Common myeloid progenitor, CD34-positive (primary cell): ENCODE data around the gene CXCR3.

Source experiments
- CTCF ChIA-PET: fragments of 350-600 bp; sonication (Branson Sonifier 250); formaldehyde crosslinking; loops from one replicate; lab custom pipeline; 2021; ENCODE audit warnings: antibody characterized with exemption; lab: Charles Lee
- POLR2A ChIA-PET: fragments of 350-600 bp; sonication (Branson Sonifier 250); formaldehyde crosslinking; loops from one replicate; lab custom pipeline; 2021; ENCODE audit warnings: antibody characterized with exemption; lab: Charles Lee
- DNase-seq, 3 donors: peaks; one replicate each; pipeline versions ENCODE4 v3.0.0 to v3.0.0-alpha.2; 2013
- H3K27ac ChIP-seq, 2 experiments: 1 replicate in 1 of 2; 2 replicates in 1 of 2; pipeline ENCODE4 v1.7.0; 2013; ENCODE audit warnings: inconsistent platforms in 2 of 2, low read length in 2 of 2, mild to moderate bottlenecking in 2 of 2, low read depth in 1 of 2, moderate library complexity in 1 of 2; ENCODE audit not compliant: severe bottlenecking in 2 of 2, insufficient read depth in 1 of 2, poor library complexity in 1 of 2
- H3K27me3 ChIP-seq, 5 experiments: replicated peaks in 2 of 5; 1 replicate in 3 of 5; 2 replicates in 2 of 5; pipeline versions ENCODE4 v1.6.1 to v1.7.0; 2013; ENCODE audit warnings: low read length in 4 of 5, mild to moderate bottlenecking in 2 of 5, moderate library complexity in 2 of 5, inconsistent platforms in 1 of 5; ENCODE audit not compliant: insufficient read depth in 5 of 5, control insufficient read depth in 4 of 5
- H3K36me3 ChIP-seq, 4 experiments: 1 replicate in 2 of 4; 2 replicates in 2 of 4; pipeline versions ENCODE4 v1.6.1 to v1.7.0; 2013; ENCODE audit warnings: low read length in 3 of 4, control low read depth in 1 of 4, mild to moderate bottlenecking in 1 of 4; ENCODE audit not compliant: control insufficient read depth in 4 of 4, insufficient read depth in 4 of 4
- H3K4me1 ChIP-seq, 4 experiments: 1 replicate in 3 of 4; 2 replicates in 1 of 4; pipeline versions ENCODE4 v1.6.1 to v1.7.1; 2013; ENCODE audit warnings: low read length in 3 of 4, mild to moderate bottlenecking in 3 of 4, control low read depth in 1 of 4, inconsistent platforms in 1 of 4, moderate library complexity in 1 of 4; ENCODE audit not compliant: control insufficient read depth in 4 of 4, insufficient read depth in 4 of 4; ENCODE audit errors: control extremely low read depth in 1 of 4
- H3K4me3 ChIP-seq, 7 experiments: 1 replicate in 4 of 7; 2 replicates in 3 of 7; pipeline versions ENCODE4 v1.5.1 to v1.7.0; 2013; ENCODE audit warnings: mild to moderate bottlenecking in 7 of 7, low read length in 6 of 7, moderate library complexity in 6 of 7, inconsistent platforms in 2 of 7, low read depth in 2 of 7, control low read depth in 1 of 7; ENCODE audit not compliant: insufficient read depth in 4 of 7, control insufficient read depth in 1 of 7; ENCODE audit errors: extremely low read depth in 1 of 7
- H3K9me3 ChIP-seq, 5 experiments: 1 replicate in 4 of 5; 2 replicates in 1 of 5; pipeline versions ENCODE4 v1.6.1 to v1.7.1; 2013; ENCODE audit warnings: low read length in 4 of 5, mild to moderate bottlenecking in 2 of 5, inconsistent platforms in 1 of 5, low read depth in 1 of 5, moderate library complexity in 1 of 5; ENCODE audit not compliant: control insufficient read depth in 4 of 5, insufficient read depth in 2 of 5; ENCODE audit errors: control extremely low read depth in 1 of 5
- WGBS: methylation state at CpG from one replicate; pipeline ENCODE4 v1.1.5; 2013; ENCODE audit not compliant: insufficient coverage; 5-methylcytosine and 5-hydroxymethylcytosine counted together

CXCR3 gene

DNA sequence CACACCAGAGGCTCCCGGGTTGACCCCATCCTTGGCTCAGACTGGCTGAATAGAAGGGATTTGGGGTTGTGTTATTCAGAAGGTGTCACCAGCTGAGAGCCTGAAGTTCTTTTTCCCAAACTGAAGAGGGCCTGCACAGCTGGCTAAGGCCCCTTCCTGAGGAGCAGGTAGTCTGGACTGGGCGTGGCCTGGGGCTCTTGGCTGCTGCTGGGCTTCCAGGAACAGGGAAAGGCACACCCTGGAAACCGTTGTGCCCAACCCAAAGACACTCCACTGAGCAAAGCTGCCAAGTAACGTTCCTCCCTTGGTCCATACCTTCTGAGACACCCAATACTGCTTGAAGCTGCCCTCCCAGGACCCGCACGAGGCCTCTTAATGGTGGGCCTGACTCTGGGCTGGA lies 8.3 kb upstream of the CXCR3 start:
- Histone ChIP-seq H3K4me1 (peaks cover 0 to 31% (median 16%) of the 10 kb centered on the region in 4 experiments), H3K9me3 (no peaks in the 10 kb centered on the region), H3K27me3 (no peaks in the 10 kb centered on the region), H3K4me3 (no peak overlapping the region), H3K36me3 (no peaks in the 10 kb centered on the region), H3K27ac (no peak overlapping the region)
- DNase-seq: no peak
- CTCF ChIA-PET: no interaction called here
- 76% methylated on average over 6 of the region's 6 CpGs for WGBS
- POLR2A ChIA-PET: no interaction called here

DNA sequence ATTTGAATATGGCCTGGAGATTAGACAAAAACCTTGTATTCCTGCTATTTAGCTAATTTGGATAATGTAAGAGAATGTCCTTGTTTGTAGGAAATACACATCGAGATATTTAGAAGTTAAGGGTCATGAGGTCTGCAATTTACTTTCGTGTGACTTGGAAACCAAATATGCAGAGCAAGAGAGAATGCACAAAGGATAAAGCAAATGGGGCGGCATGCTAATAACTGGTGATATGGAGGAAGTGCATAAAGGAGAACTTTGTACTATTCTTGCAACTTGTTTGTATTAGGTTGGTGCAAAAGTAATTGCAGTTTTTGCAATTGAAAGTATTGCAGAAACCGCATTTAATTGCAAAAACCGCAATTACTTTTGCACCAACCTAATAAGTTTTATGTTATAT lies 7.2 kb upstream of the CXCR3 start:
- Histone ChIP-seq H3K4me3 (no peak overlapping the region), H3K9me3 (no peaks in the 10 kb centered on the region), H3K36me3 (no peaks in the 10 kb centered on the region), H3K27ac (no peak overlapping the region), H3K27me3 (no peaks in the 10 kb centered on the region), H3K4me1 (peaks cover 0 to 31% (median 16%) of the 10 kb centered on the region in 4 experiments)
- WGBS: 74% methylated on average over 3 of the region's 5 CpGs
- ChIA-PET CTCF (no interaction called here), POLR2A (no interaction called here)
- no peak for DNase-seq

DNA sequence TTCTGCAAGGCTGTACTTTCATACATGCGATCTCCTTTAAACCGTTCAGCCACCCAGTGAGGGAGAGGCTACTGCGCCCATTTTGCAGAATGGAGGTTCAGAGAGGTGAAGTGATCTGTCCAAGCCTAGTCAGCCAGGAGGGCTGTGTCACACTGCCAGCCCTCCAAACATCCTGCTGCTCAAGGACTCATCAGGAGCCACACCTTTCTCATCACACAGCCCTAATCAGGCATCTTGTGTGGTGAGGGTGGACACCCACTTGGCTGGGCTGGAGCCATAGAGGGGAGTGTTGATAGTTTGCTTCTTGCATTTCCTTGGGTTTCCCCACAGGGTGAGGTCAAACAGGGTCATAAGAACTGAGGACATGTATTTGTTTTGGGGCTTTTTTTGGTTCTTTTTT lies 5.4 kb upstream of the CXCR3 start:
- H3K27ac ChIP-seq: no peak overlapping the region
- no peak overlapping the region for H3K4me3 ChIP-seq
- H3K36me3 ChIP-seq: no peaks in the 10 kb centered on the region
- peaks cover 0 to 4% (median 0%) of the 10 kb centered on the region in 5 experiments for H3K27me3 ChIP-seq
- ChIA-PET CTCF (no interaction called here), POLR2A (no interaction called here)
- H3K9me3 ChIP-seq: no peaks in the 10 kb centered on the region
- no peak for DNase-seq
- H3K4me1 ChIP-seq: peaks cover 8 to 41% (median 31%) of the 10 kb centered on the region in 4 experiments
- 96% methylated on average over 3 of the region's 3 CpGs for WGBS

DNA sequence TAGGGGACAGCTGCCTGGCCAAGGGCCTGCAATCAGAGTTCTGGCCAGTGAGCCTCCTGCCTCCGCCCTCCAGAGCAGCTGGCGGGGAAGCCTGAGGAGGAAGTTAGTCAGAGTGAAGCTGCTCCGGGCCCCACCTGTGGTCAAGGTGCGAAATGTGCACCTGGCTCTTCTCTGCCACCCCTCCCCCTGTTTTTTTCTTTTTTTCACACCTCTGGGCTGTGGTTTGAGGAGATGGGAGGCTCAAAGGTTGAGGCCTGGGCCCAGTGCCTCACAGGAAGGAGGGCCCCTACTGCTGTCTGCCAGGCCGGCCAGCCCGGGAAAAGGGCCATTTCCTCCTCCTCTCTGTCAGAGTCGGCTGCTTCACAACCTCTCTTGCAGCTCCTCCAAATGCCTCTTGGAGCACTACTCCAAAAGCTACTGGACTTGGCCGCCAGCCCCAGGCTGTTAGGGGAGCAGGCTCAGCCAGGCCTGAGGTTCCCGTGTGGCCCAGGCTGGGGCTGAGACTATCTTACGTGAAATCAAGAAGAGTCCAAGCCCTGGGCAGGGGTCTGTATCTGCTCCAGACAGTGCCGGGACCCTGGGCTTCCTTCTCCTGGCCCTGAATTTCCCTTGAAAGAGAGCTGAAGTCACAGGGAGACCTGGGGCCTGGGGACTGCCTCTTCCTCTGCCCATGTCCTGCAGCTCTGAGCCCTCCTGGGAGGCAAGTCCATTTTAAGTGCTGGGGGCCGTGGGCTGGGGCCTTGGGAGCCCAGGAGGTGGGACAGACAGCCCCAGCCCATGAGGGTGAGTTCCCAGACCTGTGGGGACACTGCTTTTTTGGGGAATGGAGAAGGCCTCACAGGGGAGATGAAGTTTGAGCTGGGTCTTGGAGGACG lies 4.5 kb upstream of the CXCR3 start:
- no peak overlapping the region for H3K27ac ChIP-seq
- POLR2A ChIA-PET: no interaction called here
- CTCF ChIA-PET: no interaction called here
- H3K4me3 ChIP-seq: no peak overlapping the region
- peaks cover 0 to 4% (median 0%) of the 10 kb centered on the region in 5 experiments for H3K27me3 ChIP-seq
- H3K4me1 ChIP-seq: peaks cover 10 to 50% (median 40%) of the 10 kb centered on the region in 4 experiments
- DNase-seq: peak in 2 of 3 donors; percentile 34 to 55
- WGBS: 38% methylated on average over 9 of the region's 13 CpGs
- no peaks in the 10 kb centered on the region for H3K36me3 ChIP-seq
- H3K9me3 ChIP-seq: no peaks in the 10 kb centered on the region

DNA sequence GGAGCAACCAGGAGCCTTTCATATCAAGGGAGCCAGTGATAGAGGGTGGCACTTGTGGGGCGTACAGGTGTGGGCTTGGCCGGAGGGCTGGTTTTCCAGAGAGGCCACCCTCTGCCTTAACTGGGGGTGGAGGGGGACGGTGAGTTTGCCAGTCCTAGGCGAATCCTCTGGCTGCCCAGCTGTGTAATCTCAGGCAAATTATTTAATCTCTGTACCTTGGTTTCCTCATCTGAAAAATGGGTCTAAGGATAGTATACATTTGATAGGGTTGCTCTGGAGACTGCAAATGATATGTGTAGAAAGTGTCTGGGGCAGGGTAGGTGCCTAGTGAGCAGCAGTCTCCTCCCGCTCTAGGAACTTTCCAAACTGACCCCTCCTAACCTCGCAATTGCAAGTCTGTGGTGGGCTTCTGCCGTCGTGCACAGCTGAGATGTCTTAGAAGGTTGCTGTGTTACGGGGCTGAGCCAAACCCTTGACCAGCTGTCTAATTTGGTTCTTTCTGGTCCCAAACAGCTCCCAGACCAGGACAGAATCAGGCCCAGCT lies 3.8 kb upstream of the CXCR3 start:
- ChIA-PET CTCF (no interaction called here), POLR2A (no interaction called here)
- Histone ChIP-seq H3K27ac (no peak overlapping the region), H3K4me1 (peaks cover 10 to 57% (median 44%) of the 10 kb centered on the region in 4 experiments), H3K36me3 (no peaks in the 10 kb centered on the region), H3K4me3 (no peak overlapping the region), H3K27me3 (peaks cover 0 to 4% (median 0%) of the 10 kb centered on the region in 5 experiments), H3K9me3 (no peaks in the 10 kb centered on the region)
- DNase-seq: peak in 1 of 3 donors; percentile 14
- 92% methylated on average over 9 of the region's 9 CpGs for WGBS

DNA sequence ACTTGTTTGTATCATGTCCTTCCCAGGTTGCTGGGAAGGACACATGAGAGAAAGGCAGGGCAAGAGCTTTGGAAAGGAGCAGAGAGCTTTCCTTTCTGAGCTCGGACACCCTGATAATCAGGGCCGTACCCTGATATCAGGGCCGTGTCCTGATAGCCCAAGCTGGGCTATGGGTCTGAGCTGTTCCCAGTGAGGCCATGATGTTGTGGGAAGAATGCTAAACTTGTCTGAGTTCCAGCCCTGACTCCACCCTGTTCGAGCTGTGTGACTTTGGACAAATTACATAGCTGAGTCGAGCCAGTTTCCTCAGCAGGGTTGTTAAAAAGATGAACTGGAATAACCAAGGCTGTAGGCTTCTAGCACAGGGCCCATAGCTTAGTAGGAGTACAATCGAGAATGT lies 3.3 kb upstream of the CXCR3 start:
- ChIA-PET CTCF (no interaction called here), POLR2A (interaction anchor here (0.6 kb wide), 1 partner anchor 36 kb away, joined by 3 read pairs; no protein-coding TSS in a partner anchor)
- H3K36me3 ChIP-seq: no peaks in the 10 kb centered on the region
- DNase-seq: no peak
- no peaks in the 10 kb centered on the region for H3K9me3 ChIP-seq
- peaks cover 0 to 4% (median 0%) of the 10 kb centered on the region in 5 experiments for H3K27me3 ChIP-seq
- peaks cover 10 to 60% (median 44%) of the 10 kb centered on the region in 4 experiments for H3K4me1 ChIP-seq
- H3K4me3 ChIP-seq: no peak overlapping the region
- no peak overlapping the region for H3K27ac ChIP-seq
- WGBS: 79% methylated on average over 5 of the region's 6 CpGs

DNA sequence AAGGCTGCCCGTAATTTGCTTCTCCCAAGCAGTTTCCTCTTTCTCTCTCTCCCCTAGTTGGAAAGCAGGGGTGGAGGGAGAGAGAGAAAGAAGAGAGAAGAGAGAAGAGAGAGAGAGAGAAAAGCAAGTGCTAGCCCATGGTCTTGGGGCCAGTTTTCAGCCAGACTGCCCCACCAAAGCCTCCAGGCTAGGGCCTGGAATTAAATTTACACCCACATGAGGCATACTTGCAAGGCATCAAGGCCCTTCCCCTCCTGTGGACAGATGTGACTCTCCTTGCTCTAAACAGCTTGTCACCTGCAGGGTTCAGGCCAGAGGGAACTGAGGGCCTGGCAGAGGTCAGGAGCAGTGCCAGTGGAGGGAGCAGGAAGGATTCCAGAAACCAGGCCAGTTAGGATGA lies 1.7 kb upstream of the CXCR3 start:
- no peak for DNase-seq
- Histone ChIP-seq H3K27me3 (peaks cover 0 to 4% (median 0%) of the 10 kb centered on the region in 5 experiments), H3K4me3 (no peak overlapping the region), H3K9me3 (no peaks in the 10 kb centered on the region), H3K27ac (no peak overlapping the region), H3K4me1 (peaks cover 10 to 55% (median 44%) of the 10 kb centered on the region in 4 experiments), H3K36me3 (no peaks in the 10 kb centered on the region)
- POLR2A ChIA-PET: no interaction called here
- WGBS: no CpG with 5 or more reads among the region's 1 CpG
- CTCF ChIA-PET: no interaction called here
